ENCODE measurements around the gene OR5B12. TPM values are rescaled to one million over a fixed set of nuclear protein-coding genes. Genes with fewer than 3 reads are reported as not detected.

The OR5B12 gene
- total and polyA plus RNA-seq, 9 of the 15 experiments (the other 6 are each of a cell fraction or from before 2014, with no cell fraction given) = 0.20 TPM; not detected in 8

DNA sequence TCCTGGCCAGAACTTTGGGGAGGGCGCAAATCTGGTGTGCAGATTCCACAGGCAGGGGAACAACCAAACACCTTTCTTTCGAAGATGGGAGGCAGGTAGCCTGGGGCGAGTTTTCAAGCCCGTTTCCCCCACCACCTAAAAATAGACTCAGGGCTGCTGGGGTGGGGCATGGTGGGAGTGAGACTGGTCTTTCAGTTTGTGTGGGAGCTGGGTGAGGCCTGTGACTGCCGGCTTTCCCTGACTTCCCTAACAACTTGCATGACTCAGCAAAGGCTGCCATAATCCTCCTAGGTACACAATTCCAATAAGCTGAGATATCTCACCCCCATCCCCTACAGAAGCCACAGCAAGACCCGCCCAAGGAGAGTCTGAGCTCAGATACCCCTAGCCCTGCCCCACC is 4.3 kb upstream of the OR5B12 start:
- CTCF ChIA-PET (ENCODE audit: low intra/inter-chr PET ratio) = no interaction called here
- TF ChIP-seq SPI1 (IDR thresholded peaks at IDR 0.05; ENCODE audit: borderline replicate concordance, low read depth, low read length) (no peak), C11orf30 (IDR thresholded peaks at IDR 0.05; ENCODE audit: low read depth) (peak; percentile 68), ZNF76 (CRISPR knock-in tag; IDR thresholded peaks at IDR 0.05; ENCODE audit: borderline replicate concordance) (no peak), NUFIP1 (IDR thresholded peaks at IDR 0.05; ENCODE audit: partially characterized antibody) (no peak), KLF1 (tag; IDR thresholded peaks at IDR 0.05) (no peak), KAT7 (CRISPR knock-in tag; IDR thresholded peaks at IDR 0.05; ENCODE audit: borderline replicate concordance) (no peak), SMARCA4 (IDR thresholded peaks at IDR 0.05) (no peak), RHOXF2B (CRISPR knock-in tag; conservative IDR thresholded peaks at IDR 0.05) (no peak), ZNF584 (CRISPR knock-in tag; IDR thresholded peaks at IDR 0.05; ENCODE audit: low read depth) (no peak), ZNF239 (CRISPR knock-in tag; IDR thresholded peaks at IDR 0.05) (no peak), POLR2A (conservative IDR thresholded peaks at IDR 0.05) (no peak)
- TF ChIP-seq, protein P1, sequence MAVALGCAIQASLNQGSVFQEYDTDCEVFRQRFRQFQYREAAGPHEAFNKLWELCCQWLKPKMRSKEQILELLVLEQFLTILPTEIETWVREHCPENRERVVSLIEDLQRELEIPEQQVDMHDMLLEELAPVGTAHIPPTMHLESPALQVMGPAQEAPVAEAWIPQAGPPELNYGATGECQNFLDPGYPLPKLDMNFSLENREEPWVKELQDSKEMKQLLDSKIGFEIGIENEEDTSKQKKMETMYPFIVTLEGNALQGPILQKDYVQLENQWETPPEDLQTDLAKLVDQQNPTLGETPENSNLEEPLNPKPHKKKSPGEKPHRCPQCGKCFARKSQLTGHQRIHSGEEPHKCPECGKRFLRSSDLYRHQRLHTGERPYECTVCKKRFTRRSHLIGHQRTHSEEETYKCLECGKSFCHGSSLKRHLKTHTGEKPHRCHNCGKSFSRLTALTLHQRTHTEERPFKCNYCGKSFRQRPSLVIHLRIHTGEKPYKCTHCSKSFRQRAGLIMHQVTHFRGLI (CRISPR knock-in tag; IDR thresholded peaks at IDR 0.05) = no peak
- TF ChIP-seq, protein P2, sequence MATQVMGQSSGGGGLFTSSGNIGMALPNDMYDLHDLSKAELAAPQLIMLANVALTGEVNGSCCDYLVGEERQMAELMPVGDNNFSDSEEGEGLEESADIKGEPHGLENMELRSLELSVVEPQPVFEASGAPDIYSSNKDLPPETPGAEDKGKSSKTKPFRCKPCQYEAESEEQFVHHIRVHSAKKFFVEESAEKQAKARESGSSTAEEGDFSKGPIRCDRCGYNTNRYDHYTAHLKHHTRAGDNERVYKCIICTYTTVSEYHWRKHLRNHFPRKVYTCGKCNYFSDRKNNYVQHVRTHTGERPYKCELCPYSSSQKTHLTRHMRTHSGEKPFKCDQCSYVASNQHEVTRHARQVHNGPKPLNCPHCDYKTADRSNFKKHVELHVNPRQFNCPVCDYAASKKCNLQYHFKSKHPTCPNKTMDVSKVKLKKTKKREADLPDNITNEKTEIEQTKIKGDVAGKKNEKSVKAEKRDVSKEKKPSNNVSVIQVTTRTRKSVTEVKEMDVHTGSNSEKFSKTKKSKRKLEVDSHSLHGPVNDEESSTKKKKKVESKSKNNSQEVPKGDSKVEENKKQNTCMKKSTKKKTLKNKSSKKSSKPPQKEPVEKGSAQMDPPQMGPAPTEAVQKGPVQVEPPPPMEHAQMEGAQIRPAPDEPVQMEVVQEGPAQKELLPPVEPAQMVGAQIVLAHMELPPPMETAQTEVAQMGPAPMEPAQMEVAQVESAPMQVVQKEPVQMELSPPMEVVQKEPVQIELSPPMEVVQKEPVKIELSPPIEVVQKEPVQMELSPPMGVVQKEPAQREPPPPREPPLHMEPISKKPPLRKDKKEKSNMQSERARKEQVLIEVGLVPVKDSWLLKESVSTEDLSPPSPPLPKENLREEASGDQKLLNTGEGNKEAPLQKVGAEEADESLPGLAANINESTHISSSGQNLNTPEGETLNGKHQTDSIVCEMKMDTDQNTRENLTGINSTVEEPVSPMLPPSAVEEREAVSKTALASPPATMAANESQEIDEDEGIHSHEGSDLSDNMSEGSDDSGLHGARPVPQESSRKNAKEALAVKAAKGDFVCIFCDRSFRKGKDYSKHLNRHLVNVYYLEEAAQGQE (IDR thresholded peaks at IDR 0.05; ENCODE audit: borderline replicate concordance) = no peak
- TF ChIP-seq, protein P2 (CRISPR knock-in tag; IDR thresholded peaks at IDR 0.05; ENCODE audit: low read depth) = no peak
- TF ChIP-seq, protein P3, sequence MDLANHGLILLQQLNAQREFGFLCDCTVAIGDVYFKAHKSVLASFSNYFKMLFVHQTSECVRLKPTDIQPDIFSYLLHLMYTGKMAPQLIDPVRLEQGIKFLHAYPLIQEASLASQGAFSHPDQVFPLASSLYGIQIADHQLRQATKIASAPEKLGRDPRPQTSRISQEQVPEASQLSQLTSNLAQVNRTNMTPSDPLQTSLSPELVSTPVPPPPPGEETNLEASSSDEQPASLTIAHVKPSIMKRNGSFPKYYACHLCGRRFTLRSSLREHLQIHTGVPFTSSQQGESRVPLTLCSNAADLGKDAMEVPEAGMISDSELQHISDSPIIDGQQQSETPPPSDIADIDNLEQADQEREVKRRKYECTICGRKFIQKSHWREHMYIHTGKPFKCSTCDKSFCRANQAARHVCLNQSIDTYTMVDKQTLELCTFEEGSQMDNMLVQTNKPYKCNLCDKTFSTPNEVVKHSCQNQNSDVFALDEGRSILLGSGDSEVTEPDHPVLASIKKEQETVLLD (IDR thresholded peaks at IDR 0.05) = no peak

More for the DNA sequence above, 4.3 kb upstream of the OR5B12 start:
- no peaks in the 10 kb centered on the region for H4K20me1 ChIP-seq (replicated peaks; ENCODE audit: control insufficient read depth, insufficient read depth, low read length)
- H3K4me3 ChIP-seq = no peak overlapping the region
- H3K9ac ChIP-seq (ENCODE audit: insufficient read depth in 1 of 2, low read depth in 2 of 2, low read length in 2 of 2) = no peak overlapping the region
- no peaks in the 10 kb centered on the region for H3K9me3 ChIP-seq (replicated peaks; ENCODE audit: control insufficient read depth, insufficient read depth, low read depth, low read length)
- POLR2A ChIA-PET = no interaction called here
- peak in 2 of 4 experiments; percentile 6 to 49 for DNase-seq (ENCODE audit: extremely low read depth in 1 of 4, low spot score in 3 of 4)
- H3K79me2 ChIP-seq (ENCODE audit: control insufficient read depth, insufficient read depth, low read length) = no peaks in the 10 kb centered on the region
- in situ Hi-C loops (cut with MboI) (no loop called here), intact Hi-C loops (cut with micrococcal nuclease) (no loop called here)
- H3K27me3 ChIP-seq (ENCODE audit: control insufficient read depth in 2 of 2, insufficient read depth in 2 of 2, low read length in 2 of 2) = no peaks in the 10 kb centered on the region
- WGBS (ENCODE audit: insufficient coverage, low coverage, missing lambda C conversion rate) = 0% methylated on average over 4 of the region's 6 CpGs
- H2AFZ ChIP-seq (ENCODE audit: low read depth, low read length) = peak overlapping the region; percentile 74
- no peaks in the 10 kb centered on the region for H3K36me3 ChIP-seq (ENCODE audit: control insufficient read depth, insufficient read depth, low read length)
- 0 out of 3 replicates have a peak overlapping the region, but pooled peaks have one; percentile 33 for H3K27ac ChIP-seq (ENCODE audit: extremely low read depth, low read depth, low read length)
- no peaks in the 10 kb centered on the region; a peak in 1 of 5 replicates for H3K4me1 ChIP-seq (replicated peaks in 1 of 2; ENCODE audit: control insufficient read depth in 2 of 2, insufficient read depth in 2 of 2, low read length in 2 of 2)
- no peaks in the 10 kb centered on the region for H3K9me1 ChIP-seq (ENCODE audit: control insufficient read depth, insufficient read depth, low read length)
- ATAC-seq = peak; percentile 45
- no TSS peak for BruUV-seq (replicated peaks)
- no peak for FAIRE-seq
- H3K4me2 ChIP-seq (ENCODE audit: insufficient read depth, low read length) = no peak overlapping the region
